UCSD-AML1 (cell line): ENCODE measurements around the gene SPATS2L.

ENCODE experiments used
- DNase-seq: peaks from one replicate; lab custom pipeline; 2025; ENCODE audit not compliant: unreplicated experiment; lab: John Stamatoyannopoulos, UW

The SPATS2L gene

DNA sequence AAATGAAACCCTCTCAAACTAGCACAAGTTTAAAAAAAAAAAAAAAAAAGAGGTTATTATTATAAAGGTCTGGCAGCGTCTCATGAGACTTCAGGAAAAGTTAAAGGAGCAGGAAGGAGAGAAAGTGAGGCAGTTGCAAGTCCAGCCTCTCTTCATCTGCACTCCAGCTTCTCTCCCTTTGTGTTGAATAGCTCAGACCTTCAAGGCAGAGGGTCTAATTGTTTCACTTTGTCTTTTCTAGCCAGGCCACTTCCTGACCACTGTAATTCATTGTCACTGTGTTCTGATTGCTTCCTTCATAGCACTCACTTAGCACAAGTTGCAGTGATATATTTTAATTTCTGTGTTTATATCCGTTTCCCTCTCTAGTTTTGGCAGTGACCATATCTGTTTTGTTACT lies 99.9 kb downstream of the SPATS2L start:
- no peak for DNase-seq

DNA sequence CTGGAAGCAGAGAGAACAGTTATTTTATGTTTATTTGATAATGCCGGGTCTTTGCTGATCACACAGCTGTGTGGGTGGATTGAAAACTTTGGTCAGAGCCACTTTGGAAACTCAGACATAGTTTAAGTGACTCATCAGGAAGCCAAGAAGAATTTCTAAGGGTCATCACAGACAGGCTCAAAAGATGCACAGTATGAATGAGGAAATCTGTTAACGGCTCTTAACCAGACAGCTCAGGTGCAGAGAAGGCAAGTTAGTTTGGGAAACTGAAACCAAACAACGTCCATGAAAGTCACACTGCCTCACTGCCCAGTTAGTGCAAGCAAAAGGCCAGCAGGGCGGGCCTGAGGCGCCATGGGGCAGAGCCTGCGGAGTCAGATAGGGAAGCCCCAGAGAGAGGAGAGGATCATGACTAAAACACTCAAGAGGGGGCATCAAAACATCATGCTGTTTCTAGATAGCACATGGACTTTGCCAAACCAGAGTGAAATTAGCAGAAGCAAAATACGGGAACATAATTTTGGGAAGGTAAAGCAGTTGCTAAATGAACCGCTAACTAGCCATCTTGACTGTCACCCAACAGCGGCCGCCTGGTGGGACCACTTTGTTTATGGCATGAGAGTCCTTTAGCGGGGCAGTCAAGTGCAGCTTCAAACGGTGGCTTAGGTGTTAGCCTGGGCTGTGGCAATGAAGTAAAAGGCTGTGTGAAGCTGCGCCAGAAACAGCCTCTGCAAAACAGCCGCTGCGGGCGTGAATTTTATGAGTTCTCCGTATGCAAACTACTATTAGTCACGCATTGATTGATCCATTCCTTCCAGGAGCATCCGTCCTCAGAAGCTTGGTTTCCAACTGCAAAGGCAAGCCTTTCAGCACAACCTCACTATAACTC lies 102.2 kb downstream of the SPATS2L start:
- no peak for DNase-seq

DNA sequence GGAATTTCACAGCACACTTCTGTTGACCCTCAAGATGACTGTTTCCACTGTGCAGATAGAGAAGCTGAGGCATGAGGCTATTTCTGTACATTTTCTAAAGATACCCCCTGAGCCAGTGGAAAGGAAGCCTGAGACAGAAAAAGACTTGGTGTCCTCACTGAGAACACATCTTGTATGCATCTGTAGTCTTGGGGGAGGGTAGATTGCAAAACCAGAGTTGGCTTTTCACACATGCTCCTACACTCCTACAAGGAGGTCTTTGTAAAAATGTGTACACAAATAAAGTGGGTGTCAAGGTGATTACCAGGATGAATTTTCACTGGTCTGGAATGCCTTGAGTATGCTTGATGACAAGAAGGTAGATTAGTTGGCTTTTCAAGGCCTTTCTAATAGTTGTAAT lies 105.3 kb downstream of the SPATS2L start:
- no peak for DNase-seq

- no peak for DNase-seq
Measured at GRCh38 chr2:200414367-200414766, 107.9 kb downstream of the SPATS2L start.

- no peak for DNase-seq
Measured at GRCh38 chr2:200415455-200415854, 109.0 kb downstream of the SPATS2L start.

- DNase-seq = no peak
Measured at GRCh38 chr2:200416878-200417277, 110.4 kb downstream of the SPATS2L start.

GRCh38 chr2:200417366-200417765 lies 110.9 kb downstream of the SPATS2L start:
- DNase-seq = no peak

- DNase-seq = no peak
Measured at GRCh38 chr2:200418399-200418798, 111.9 kb downstream of the SPATS2L start.

- no peak for DNase-seq
Measured at GRCh38 chr2:200419325-200419724, 112.8 kb downstream of the SPATS2L start.

GRCh38 chr2:200421270-200421669 lies 114.8 kb downstream of the SPATS2L start:
- DNase-seq = no peak

DNA sequence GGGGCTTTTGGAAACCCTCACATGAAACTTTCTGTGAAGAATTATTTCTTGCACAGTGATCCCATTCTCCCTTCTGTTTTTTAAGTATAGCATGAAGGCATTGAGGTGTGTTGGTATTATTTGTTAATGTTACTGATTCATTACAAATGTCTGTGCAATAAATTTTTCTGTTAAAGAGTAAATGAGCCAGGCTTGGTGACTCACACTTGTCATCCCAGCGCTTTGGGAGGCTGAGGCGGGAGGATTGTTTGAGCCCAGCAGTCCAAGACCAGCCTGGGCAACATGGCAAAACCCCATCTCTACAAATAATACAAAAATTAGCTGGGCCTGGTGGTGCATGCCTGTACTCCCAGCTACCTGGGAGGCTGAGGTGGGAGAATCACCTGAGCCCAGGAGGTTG lies 115.6 kb downstream of the SPATS2L start:
- DNase-seq = no peak

GRCh38 chr2:200422532-200423261 lies 116.2 kb downstream of the SPATS2L start:
- no peak for DNase-seq

- DNase-seq = no peak
Measured at GRCh38 chr2:200423541-200423940, 117.0 kb downstream of the SPATS2L start.

GRCh38 chr2:200425026-200425821 lies 118.7 kb downstream of the SPATS2L start:
- no peak for DNase-seq

DNA sequence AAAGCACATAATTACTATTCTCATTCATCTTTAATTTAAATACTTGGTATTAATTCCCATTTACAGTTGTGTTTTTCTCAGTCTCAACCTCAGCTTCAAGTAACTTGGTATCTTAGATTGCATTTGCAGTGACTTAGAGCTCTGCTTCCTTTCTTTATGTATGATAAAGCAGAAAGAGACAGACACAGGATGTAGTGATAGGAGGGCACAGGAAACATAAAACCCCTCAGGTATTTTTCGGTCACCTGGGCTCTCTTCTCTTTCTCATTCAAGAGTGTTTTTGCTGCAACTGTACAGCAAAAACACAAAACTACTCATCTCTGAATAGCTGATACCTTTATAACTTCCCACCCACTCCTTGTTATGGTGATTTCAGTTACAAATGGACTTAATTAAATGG lies 120.3 kb downstream of the SPATS2L start:
- DNase-seq = no peak

- DNase-seq = no peak
Measured at GRCh38 chr2:200428961-200429665, 122.6 kb downstream of the SPATS2L start.

- DNase-seq = no peak
Measured at GRCh38 chr2:200430017-200430416, 123.5 kb downstream of the SPATS2L start.

- no peak for DNase-seq
Measured at GRCh38 chr2:200431996-200432705, 125.7 kb downstream of the SPATS2L start.

DNA sequence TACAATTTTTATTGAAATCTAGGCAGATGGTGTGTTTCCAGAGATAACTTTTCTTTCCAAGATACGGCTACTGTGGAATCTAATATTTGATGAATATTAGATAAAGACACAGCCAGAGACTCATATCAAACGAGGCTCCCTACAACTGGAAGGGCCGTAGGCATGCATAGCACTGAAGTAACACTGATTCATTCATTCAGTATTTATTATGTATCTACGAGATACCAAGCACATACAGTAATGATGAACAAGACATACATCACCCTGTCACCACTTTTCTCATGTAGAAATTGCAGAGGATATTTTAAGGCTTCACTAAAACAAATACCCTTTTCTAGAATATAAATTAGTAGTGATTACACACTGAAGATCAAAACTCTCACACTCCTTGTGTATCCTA lies 128.9 kb downstream of the SPATS2L start:
- DNase-seq = no peak

GRCh38 chr2:200438251-200438650 lies 131.8 kb downstream of the SPATS2L start:
- no peak for DNase-seq
